Measurements from ENCODE around the gene ABCC4.
"Not testable (repeated sequence)": the region's sequence is repeated elsewhere in the genome, so short reads cannot be mapped to it uniquely, and the experiment has no call there.

The ABCC4 gene

GRCh38 chr13:95199896-95200295 lies 101.4 kb downstream of the ABCC4 start:
- Histone ChIP-seq H3K9ac (ENCODE audit: insufficient read length) (no peak overlapping the region), H3K27ac (no peak overlapping the region), H3K9me3 (ENCODE audit: low read depth, low read length) (no peaks in the 10 kb centered on the region), H3K36me3 (ENCODE audit: insufficient read depth, low read length) (no peaks in the 10 kb centered on the region), H3K4me3 (no peak overlapping the region)
- no peak for DNase-seq (ENCODE audit: low read depth, low spot score)
- TF ChIP-seq POLR2AphosphoS5 (IDR thresholded peaks at IDR 0.05; ENCODE audit: borderline replicate concordance, low read depth, low read length), result no peak
- TF ChIP-seq EZH2 (IDR thresholded peaks at IDR 0.05), result no peak
- no peak for TF ChIP-seq FOXP2 (optimal IDR thresholded peaks at IDR 0.05; ENCODE audit: control extremely low read depth, extremely low read length, insufficient read depth)

- not testable (repeated sequence) for DNase-seq (ENCODE audit: low read depth, low spot score); H3K36me3 ChIP-seq (ENCODE audit: insufficient read depth, low read length)
These were observed 102.6 kb downstream of the ABCC4 start for GRCh38 chr13:95198606-95199005.

GRCh38 chr13:95197548-95197947 lies 103.7 kb downstream of the ABCC4 start:
- Histone ChIP-seq H3K9me3 (ENCODE audit: low read depth, low read length) (no peaks in the 10 kb centered on the region), H3K36me3 (ENCODE audit: insufficient read depth, low read length) (peaks cover 5% of the 10 kb centered on the region; the same call in 1 of the 2 replicates), H3K27ac (no peak overlapping the region), H3K4me3 (no peak overlapping the region), H3K9ac (ENCODE audit: insufficient read length) (no peak overlapping the region)
- DNase-seq (ENCODE audit: low read depth, low spot score), result no peak
- TF ChIP-seq FOXP2 (optimal IDR thresholded peaks at IDR 0.05; ENCODE audit: control extremely low read depth, extremely low read length, insufficient read depth), result no peak

More at GRCh38 chr13:95198606-95199005, 102.6 kb downstream of the ABCC4 start:
- not testable (repeated sequence) for H3K9ac ChIP-seq (ENCODE audit: insufficient read length); H3K27ac ChIP-seq; H3K4me3 ChIP-seq; H3K9me3 ChIP-seq (ENCODE audit: low read depth, low read length)

- DNase-seq (ENCODE audit: low read depth, low spot score), result no peak
- no peak overlapping the region for H3K27ac ChIP-seq
- H3K9ac ChIP-seq (ENCODE audit: insufficient read length), result no peak overlapping the region
- TF ChIP-seq EZH2 (IDR thresholded peaks at IDR 0.05) (no peak), POLR2AphosphoS5 (IDR thresholded peaks at IDR 0.05; ENCODE audit: borderline replicate concordance, low read depth, low read length) (no peak), FOXP2 (optimal IDR thresholded peaks at IDR 0.05; ENCODE audit: control extremely low read depth, extremely low read length, insufficient read depth) (no peak)
- peaks cover 5% of the 10 kb centered on the region; the same call in 1 of the 2 replicates for H3K36me3 ChIP-seq (ENCODE audit: insufficient read depth, low read length)
- no peaks in the 10 kb centered on the region for H3K9me3 ChIP-seq (ENCODE audit: low read depth, low read length)
- H3K4me3 ChIP-seq, result no peak overlapping the region
These were observed 106.1 kb downstream of the ABCC4 start for GRCh38 chr13:95195146-95195545.

GRCh38 chr13:95193509-95194230 lies 107.6 kb downstream of the ABCC4 start:
- no peaks in the 10 kb centered on the region for H3K9me3 ChIP-seq (ENCODE audit: low read depth, low read length)
- H3K27ac ChIP-seq, result no peak overlapping the region
- H3K36me3 ChIP-seq (ENCODE audit: insufficient read depth, low read length), result peaks cover 5% of the 10 kb centered on the region; the same call in 1 of the 2 replicates
- no peak for DNase-seq (ENCODE audit: low read depth, low spot score)
- H3K9ac ChIP-seq (ENCODE audit: insufficient read length), result no peak overlapping the region
- no peak overlapping the region for H3K4me3 ChIP-seq
- no peak for TF ChIP-seq EZH2 (IDR thresholded peaks at IDR 0.05)

- no peak for DNase-seq (ENCODE audit: low read depth, low spot score)
- Histone ChIP-seq H3K9me3 (ENCODE audit: low read depth, low read length) (no peaks in the 10 kb centered on the region), H3K4me3 (no peak overlapping the region), H3K36me3 (ENCODE audit: insufficient read depth, low read length) (peaks cover 5% of the 10 kb centered on the region; the same call in 1 of the 2 replicates), H3K27ac (no peak overlapping the region), H3K9ac (ENCODE audit: insufficient read length) (no peak overlapping the region)
- no peak for TF ChIP-seq EZH2 (IDR thresholded peaks at IDR 0.05)
- no peak for TF ChIP-seq FOXP2 (optimal IDR thresholded peaks at IDR 0.05; ENCODE audit: control extremely low read depth, extremely low read length, insufficient read depth)
- TF ChIP-seq POLR2AphosphoS5 (IDR thresholded peaks at IDR 0.05; ENCODE audit: borderline replicate concordance, low read depth, low read length), result no peak
These were observed 108.3 kb downstream of the ABCC4 start for GRCh38 chr13:95192998-95193397.

GRCh38 chr13:95192564-95192945 lies 108.7 kb downstream of the ABCC4 start:
- H3K27ac ChIP-seq; H3K9me3 ChIP-seq (ENCODE audit: low read depth, low read length); H3K9ac ChIP-seq (ENCODE audit: insufficient read length); H3K4me3 ChIP-seq; H3K36me3 ChIP-seq (ENCODE audit: insufficient read depth, low read length); DNase-seq (ENCODE audit: low read depth, low spot score): not testable (repeated sequence)

GRCh38 chr13:95191821-95192563 lies 109.3 kb downstream of the ABCC4 start:
- no peak overlapping the region for H3K4me3 ChIP-seq
- no peak overlapping the region for H3K9ac ChIP-seq (ENCODE audit: insufficient read length)
- no peak overlapping the region for H3K27ac ChIP-seq
- peaks cover 5% of the 10 kb centered on the region; the same call in 1 of the 2 replicates for H3K36me3 ChIP-seq (ENCODE audit: insufficient read depth, low read length)
- TF ChIP-seq FOXP2 (optimal IDR thresholded peaks at IDR 0.05; ENCODE audit: control extremely low read depth, extremely low read length, insufficient read depth), result no peak
- no peak for TF ChIP-seq POLR2AphosphoS5 (IDR thresholded peaks at IDR 0.05; ENCODE audit: borderline replicate concordance, low read depth, low read length)
- TF ChIP-seq EZH2 (IDR thresholded peaks at IDR 0.05), result no peak
- DNase-seq (ENCODE audit: low read depth, low spot score), result peak; percentile 18
- H3K9me3 ChIP-seq (ENCODE audit: low read depth, low read length), result no peaks in the 10 kb centered on the region

- no peaks in the 10 kb centered on the region; the same call in 1 of the 2 replicates for H3K36me3 ChIP-seq (ENCODE audit: insufficient read depth, low read length)
- DNase-seq (ENCODE audit: low read depth, low spot score), result no peak
- no peak overlapping the region for H3K4me3 ChIP-seq
- no peak for TF ChIP-seq FOXP2 (optimal IDR thresholded peaks at IDR 0.05; ENCODE audit: control extremely low read depth, extremely low read length, insufficient read depth)
- TF ChIP-seq POLR2AphosphoS5 (IDR thresholded peaks at IDR 0.05; ENCODE audit: borderline replicate concordance, low read depth, low read length), result no peak
- TF ChIP-seq EZH2 (IDR thresholded peaks at IDR 0.05), result no peak
- no peak overlapping the region for H3K27ac ChIP-seq
- no peak overlapping the region for H3K9ac ChIP-seq (ENCODE audit: insufficient read length)
- no peaks in the 10 kb centered on the region for H3K9me3 ChIP-seq (ENCODE audit: low read depth, low read length)
These were observed 113.1 kb downstream of the ABCC4 start for GRCh38 chr13:95188128-95188527.

All from SK-N-MC (cell line).